A549 (cell line): Measurements from ENCODE around the gene UCHL5. TPM values are rescaled to one million over a fixed set of nuclear protein-coding genes. Genes with fewer than 3 reads are reported as not detected.

Experiments used
- ATAC-seq, 2 experiments: fragments of 200-7000 bp in 1 of 2; fragments of >200 bp in 1 of 2; cut with Nextera tagmentation in 1 of 2; cut with Tn5 transposase in 1 of 2; 3 replicates each; pipeline versions ENCODE4 v1.8.0 to v1.9.1; 2018 to 2020; ENCODE audit warnings: mild to moderate bottlenecking in 1 of 2, moderate library complexity in 1 of 2
- CTCF ChIA-PET: fragments of 300-600 bp; sonication (Branson Sonifier 250); formaldehyde crosslinking; extraction: SDS; loops from one replicate; lab custom pipeline; 2021; ENCODE audit warnings: antibody characterized with exemption, inconsistent platforms; lab: Yijun Ruan, JAX
- POLR2A ChIA-PET: fragments of 350-600 bp; formaldehyde crosslinking; extraction: SDS; loops from one replicate; lab custom pipeline; 2021; ENCODE audit warnings: antibody characterized with exemption, inconsistent platforms; lab: Yijun Ruan, JAX
- DNase-seq, 2 experiments: peaks; one replicate each; pipeline versions ENCODE4 v3.0.0 to v3.0.0-alpha.2; 2011 to 2016; ENCODE audit warnings: low read depth in 1 of 2, low spot score in 1 of 2
- FAIRE-seq: peaks from 2 replicates; lab custom pipeline; 2011; peaks lifted over from hg19 to GRCh38; lab: Jason Lieb, UNC
- H3K27ac ChIP-seq, 2 experiments: fragments of >200 bp; sonication (Bioruptor Twin); formaldehyde crosslinking; 3 replicates each; pipeline ENCODE4 v1.5.1; 2016 to 2017
- H3K4me1 ChIP-seq: fragments of >200 bp; sonication (Bioruptor Twin); formaldehyde crosslinking; 3 replicates; pipeline ENCODE4 v1.6.1; 2016
- H3K4me2 ChIP-seq: fragments of >200 bp; sonication (Bioruptor Twin); formaldehyde crosslinking; 3 replicates; pipeline ENCODE4 v1.6.1; 2016
- H3K4me3 ChIP-seq: fragments of >200 bp; sonication (Bioruptor Twin); formaldehyde crosslinking; 3 replicates; pipeline ENCODE4 v1.5.1; 2016
- H3K9me3 ChIP-seq: fragments of >200 bp; sonication (Bioruptor Twin); formaldehyde crosslinking; 3 replicates; pipeline ENCODE4 v1.6.1; 2016
- ATOH8 ChIP-seq: fragments of 250-450 bp; sonication (Bioruptor Pico); IDR thresholded peaks from 2 replicates; pipeline ENCODE4 v1.5.0; 2020; ENCODE audit warnings: low read depth, mild to moderate bottlenecking, moderate library complexity
- BHLHE40 ChIP-seq: IDR thresholded peaks from 2 replicates; pipeline ENCODE4 v1.6.1; 2012; ENCODE audit warnings: low read depth, low read length, inconsistent platforms
- CBX8 ChIP-seq: fragments of 200-600 bp; sonication (generic); IDR thresholded peaks from 2 replicates; pipeline ENCODE4 v1.6.1; 2016
- CEBPB ChIP-seq, 2 experiments: fragments of >200 bp in 1 of 2; sonication (Bioruptor Twin) in 1 of 2; formaldehyde crosslinking in 1 of 2; IDR thresholded peaks; 2 replicates each; pipeline ENCODE4 v1.6.1; 2012 to 2016
- E2F6 ChIP-seq: IDR thresholded peaks from 2 replicates; pipeline ENCODE4 v1.6.1; 2012; ENCODE audit warnings: low read depth, borderline replicate concordance
- EHMT2 ChIP-seq: fragments of 200-600 bp; sonication (generic); IDR thresholded peaks from 2 replicates; pipeline ENCODE4 v1.6.1; 2016; ENCODE audit warnings: antibody characterized with exemption, low read depth, mild to moderate bottlenecking, moderate library complexity
- EP300 ChIP-seq, 2 experiments: fragments of >200 bp; sonication (Bioruptor Twin); formaldehyde crosslinking; IDR thresholded peaks; 2 replicates in 1 of 2; 3 replicates in 1 of 2; pipeline ENCODE4 v1.6.1; 2016 to 2017
- FOSB ChIP-seq: fragments of 250-450 bp; sonication (Bioruptor Pico); IDR thresholded peaks from 2 replicates; pipeline ENCODE4 v1.5.0; 2020; ENCODE audit warnings: mild to moderate bottlenecking, moderate library complexity
- FOXS1 ChIP-seq: fragments of 250-450 bp; sonication (Bioruptor Pico); IDR thresholded peaks from 2 replicates; pipeline ENCODE4 v1.5.0; 2020; ENCODE audit warnings: mild to moderate bottlenecking, moderate library complexity
- HDAC2 ChIP-seq: fragments of 200-600 bp; sonication (generic); IDR thresholded peaks from 2 replicates; pipeline ENCODE4 v1.6.1; 2016
- HOXB13 ChIP-seq: fragments of 250-450 bp; sonication (Bioruptor Pico); IDR thresholded peaks from 2 replicates; pipeline ENCODE4 v1.5.0; 2020; ENCODE audit warnings: low read depth, mild to moderate bottlenecking, moderate library complexity
- JUNB ChIP-seq: fragments of >200 bp; sonication (Bioruptor Twin); formaldehyde crosslinking; IDR thresholded peaks from 2 replicates; pipeline ENCODE4 v1.6.1; 2016
- KDM5A ChIP-seq: fragments of 200-600 bp; sonication (generic); IDR thresholded peaks from 2 replicates; pipeline ENCODE4 v1.6.1; 2016; ENCODE audit warnings: antibody characterized with exemption, mild to moderate bottlenecking
- MAFK ChIP-seq: fragments of 450-650 bp; IDR thresholded peaks from 2 replicates; pipeline ENCODE4 v1.6.1; 2014; ENCODE audit not compliant: partially characterized antibody
- NR3C1 ChIP-seq: fragments of >200 bp; sonication (Bioruptor Twin); formaldehyde crosslinking; IDR thresholded peaks from 3 replicates; pipeline ENCODE4 v1.6.1; 2017
- PHF8 ChIP-seq: fragments of 200-600 bp; sonication (generic); IDR thresholded peaks from 2 replicates; pipeline ENCODE4 v1.6.1; 2016; ENCODE audit warnings: low read depth, mild to moderate bottlenecking, antibody characterized with exemption, moderate library complexity, borderline replicate concordance
- RCOR1 ChIP-seq: fragments of 150-350 bp; IDR thresholded peaks from 2 replicates; pipeline ENCODE4 v1.6.1; 2014; ENCODE audit warnings: antibody characterized with exemption, low read length, low read depth
- REST ChIP-seq: fragments of 200-600 bp; sonication (generic); IDR thresholded peaks from 2 replicates; pipeline ENCODE4 v1.6.1; 2016; ENCODE audit warnings: antibody characterized with exemption, mild to moderate bottlenecking, moderate library complexity
- RFX5 ChIP-seq: fragments of 450-650 bp; IDR thresholded peaks from 2 replicates; pipeline ENCODE4 v1.7.1; 2014; ENCODE audit warnings: antibody characterized with exemption, mild to moderate bottlenecking, moderate library complexity
- SMC3 ChIP-seq: fragments of >200 bp; sonication (Bioruptor Twin); formaldehyde crosslinking; IDR thresholded peaks from 3 replicates; pipeline ENCODE4 v1.6.1; 2018; ENCODE audit warnings: inconsistent platforms
- SREBF2 ChIP-seq: fragments of 450-650 bp; IDR thresholded peaks from 2 replicates; pipeline ENCODE4 v1.6.1; 2014; ENCODE audit warnings: mild to moderate bottlenecking, moderate library complexity
- ZNF302 ChIP-seq: fragments of 250-450 bp; sonication (Bioruptor Pico); IDR thresholded peaks from 2 replicates; pipeline ENCODE4 v1.9.0; 2021; ENCODE audit warnings: inconsistent platforms, mild to moderate bottlenecking, moderate library complexity
- ZSCAN20 ChIP-seq: fragments of 250-450 bp; sonication (Bioruptor Pico); IDR thresholded peaks from 2 replicates; pipeline ENCODE4 v1.8.0; 2022; ENCODE audit warnings: mild to moderate bottlenecking, moderate library complexity
- WGBS: methylation state at CpG from one replicate; pipeline ENCODE4 v1.1.6; 2017; ENCODE audit errors: missing lambda C conversion rate; 5-methylcytosine and 5-hydroxymethylcytosine counted together
- polyA plus RNA-seq, 4 experiments: library from polyadenylated mRNA; depleted of rRNA in 3 of 4; stranded (reverse); fragments of >200 nt; fragmentation: RNase III in 1 of 4; extraction: RNeasy Plus Mini Kit Qiagen cat#74134 plus additional on column Dnase treatment in 1 of 4; gene quantifications; 2 replicates in 3 of 4; 3 replicates in 1 of 4; pipeline ENCODE4 v1.2.3, GENCODE V29; 2011 to 2017
- TF ChIP-seq, protein P1 (sequence below): fragments of 150-350 bp; IDR thresholded peaks from 2 replicates; pipeline ENCODE4 v1.6.1; 2014; ENCODE audit warnings: low read depth, mild to moderate bottlenecking, low read length
- TF ChIP-seq, protein P2 (sequence below): IDR thresholded peaks from 2 replicates; pipeline ENCODE4 v1.6.1; 2012

Gene UCHL5
- polyA plus RNA-seq, 2 of the 4 experiments (the other 2 are of a cell fraction): 53.0 to 68.3 TPM

DNA sequence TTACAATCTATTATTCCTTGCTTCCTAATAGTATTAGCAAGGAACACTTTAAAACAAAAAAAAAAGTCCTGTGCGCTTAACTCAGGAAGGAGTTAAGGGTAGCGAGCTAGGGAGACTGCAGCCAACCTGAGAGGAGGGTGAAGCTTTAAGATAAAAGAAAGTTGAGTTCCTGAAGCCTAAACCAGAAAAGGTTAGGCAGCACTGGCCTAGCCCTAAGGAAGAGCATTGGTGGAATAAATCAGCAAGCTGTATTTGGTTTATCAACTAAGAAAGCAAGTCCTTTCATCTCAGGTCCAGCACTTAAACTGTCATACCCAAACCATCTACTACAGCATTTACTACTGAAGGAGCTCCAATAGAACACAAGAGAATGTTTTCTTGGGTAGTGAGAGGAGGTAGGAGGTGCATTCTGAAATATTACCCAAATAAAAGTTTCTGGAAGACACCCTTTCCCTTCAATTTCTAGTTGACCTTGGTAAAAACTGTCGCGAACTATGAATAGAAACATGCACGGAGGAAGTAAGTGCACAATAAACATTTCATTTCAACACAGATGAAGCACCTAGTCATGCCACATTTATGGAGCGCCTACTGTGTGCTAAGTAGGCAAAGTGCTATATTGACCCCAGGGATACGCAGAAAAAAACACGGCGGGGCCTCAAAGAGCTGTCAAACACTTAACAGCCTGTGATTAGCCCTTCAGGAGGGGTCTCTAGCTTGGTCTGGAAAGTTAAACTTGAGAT is 44.8 kb upstream of the UCHL5 start (continued):
- no peak for TF ChIP-seq REST
- TF ChIP-seq FOXS1 (CRISPR knock-in tag): no peak
- TF ChIP-seq RFX5: no peak

GRCh38 chr1:193102662-193103061 is 43.5 kb upstream of the UCHL5 start:
- peaks cover 17% of the 10 kb centered on the region; the same call in 2 of the 3 replicates for H3K4me1 ChIP-seq
- no peak overlapping the region; the same call in 2 of the 3 replicates for H3K4me2 ChIP-seq
- no peak overlapping the region for H3K27ac ChIP-seq
- WGBS: 85% methylated on average over 5 of the region's 5 CpGs
- TF ChIP-seq KDM5A: no peak
- TF ChIP-seq FOSB (CRISPR knock-in tag): no peak
- TF ChIP-seq BHLHE40: no peak
- TF ChIP-seq, protein P1, sequence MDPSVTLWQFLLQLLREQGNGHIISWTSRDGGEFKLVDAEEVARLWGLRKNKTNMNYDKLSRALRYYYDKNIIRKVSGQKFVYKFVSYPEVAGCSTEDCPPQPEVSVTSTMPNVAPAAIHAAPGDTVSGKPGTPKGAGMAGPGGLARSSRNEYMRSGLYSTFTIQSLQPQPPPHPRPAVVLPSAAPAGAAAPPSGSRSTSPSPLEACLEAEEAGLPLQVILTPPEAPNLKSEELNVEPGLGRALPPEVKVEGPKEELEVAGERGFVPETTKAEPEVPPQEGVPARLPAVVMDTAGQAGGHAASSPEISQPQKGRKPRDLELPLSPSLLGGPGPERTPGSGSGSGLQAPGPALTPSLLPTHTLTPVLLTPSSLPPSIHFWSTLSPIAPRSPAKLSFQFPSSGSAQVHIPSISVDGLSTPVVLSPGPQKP: no peak
- TF ChIP-seq SMC3: no peak
- TF ChIP-seq CBX8: no peak
- no peak for TF ChIP-seq RCOR1
- no peak for TF ChIP-seq EP300 (IDR thresholded peaks at IDR 0.05)
- no peak for TF ChIP-seq JUNB
- no peak for TF ChIP-seq SREBF2
- TF ChIP-seq CEBPB (IDR thresholded peaks at IDR 0.05): no peak
- no peak for TF ChIP-seq HOXB13
- ATAC-seq: no peak
- no peaks in the 10 kb centered on the region for H3K9me3 ChIP-seq
- no peak overlapping the region for H3K4me3 ChIP-seq
- no peak for DNase-seq
- ChIA-PET CTCF (interaction anchor here (0.5 to 7.3 kb wide), 3 partner anchors 20 to 41 kb away, joined by 3 to 66 read pairs (median 6); partner anchors contain the start of gene CDC73), POLR2A (no interaction called here)
- no peak for FAIRE-seq

DNA sequence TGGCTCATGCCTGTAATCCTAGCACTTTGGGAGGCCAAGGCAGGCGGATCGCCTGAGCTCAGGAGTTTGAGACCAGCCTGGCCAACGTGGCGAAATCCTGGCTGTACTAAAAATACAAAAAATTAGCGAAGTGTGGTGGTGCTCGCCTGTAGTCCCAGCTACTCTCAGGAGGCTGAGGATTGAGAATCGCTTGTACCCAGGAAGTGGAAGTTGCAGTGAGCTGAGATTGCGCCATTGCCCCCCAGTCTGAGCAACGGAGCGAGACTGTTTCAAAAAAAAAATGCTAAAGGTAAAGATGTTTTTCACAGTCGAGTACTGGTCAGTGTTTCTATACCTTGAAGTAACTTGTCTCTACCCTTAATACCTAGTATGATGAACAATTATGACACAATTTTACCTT is 35.0 kb upstream of the UCHL5 start:
- ChIA-PET POLR2A (no interaction called here), CTCF (interaction anchor here (1.2 to 2.1 kb wide), 3 partner anchors 10 to 49 kb away, joined by 3 to 6 read pairs (median 4); no protein-coding TSS in a partner anchor)
- Histone ChIP-seq H3K4me2 (no peak overlapping the region), H3K9me3 (no peaks in the 10 kb centered on the region), H3K4me3 (no peak overlapping the region), H3K27ac (no peak overlapping the region), H3K4me1 (no peaks in the 10 kb centered on the region)
- DNase-seq (no peak), ATAC-seq (no peak), FAIRE-seq (no peak)
- 92% methylated on average over 11 of the region's 11 CpGs for WGBS
- TF ChIP-seq REST (no peak), MAFK (no peak), E2F6 (no peak), ZSCAN20 (no peak), ZNF302 (CRISPR knock-in tag) (no peak), NR3C1 (no peak), PHF8 (no peak), HDAC2 (no peak), EHMT2 (no peak), ATOH8 (CRISPR knock-in tag) (no peak)
- TF ChIP-seq, protein P2, sequence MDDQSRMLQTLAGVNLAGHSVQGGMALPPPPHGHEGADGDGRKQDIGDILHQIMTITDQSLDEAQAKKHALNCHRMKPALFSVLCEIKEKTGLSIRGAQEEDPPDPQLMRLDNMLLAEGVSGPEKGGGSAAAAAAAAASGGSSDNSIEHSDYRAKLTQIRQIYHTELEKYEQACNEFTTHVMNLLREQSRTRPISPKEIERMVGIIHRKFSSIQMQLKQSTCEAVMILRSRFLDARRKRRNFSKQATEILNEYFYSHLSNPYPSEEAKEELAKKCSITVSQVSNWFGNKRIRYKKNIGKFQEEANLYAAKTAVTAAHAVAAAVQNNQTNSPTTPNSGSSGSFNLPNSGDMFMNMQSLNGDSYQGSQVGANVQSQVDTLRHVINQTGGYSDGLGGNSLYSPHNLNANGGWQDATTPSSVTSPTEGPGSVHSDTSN: no peak
